ENCODE results near the gene ZNFX1. TPM values are rescaled to one million over a fixed set of nuclear protein-coding genes. Genes with fewer than 3 reads are reported as not detected.

Gene ZNFX1
- total RNA-seq, 1 donor from 2014 or later: 49.1 TPM

DNA sequence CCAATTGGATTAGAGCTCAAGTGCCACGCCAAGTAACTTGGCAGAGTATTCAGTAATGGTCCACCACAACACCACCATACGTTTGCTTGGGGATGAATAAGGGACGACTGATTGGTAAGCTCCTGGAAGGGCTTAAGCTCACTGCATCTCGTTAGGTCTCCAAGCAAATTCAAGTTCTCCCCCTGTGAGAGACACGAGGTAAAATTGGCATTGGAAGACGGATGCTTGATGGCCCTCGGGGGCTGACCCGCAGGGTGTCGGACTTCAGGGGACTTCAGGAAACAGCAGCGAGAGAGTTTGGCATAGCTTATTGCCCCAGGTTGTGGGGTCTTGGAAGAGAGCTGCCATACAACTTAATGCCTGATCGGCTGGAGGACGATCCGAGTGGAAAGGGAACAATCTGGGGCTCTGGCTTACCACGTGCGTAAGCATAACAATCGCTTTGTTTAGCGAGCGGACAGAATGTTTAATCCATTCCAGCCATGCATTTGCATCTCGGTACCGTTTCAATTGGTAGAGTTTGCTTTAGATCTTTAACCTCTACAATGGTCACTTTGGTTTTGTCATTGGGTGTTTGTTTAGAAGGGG is 4.8 kb upstream of the ZNFX1 start:
- Histone ChIP-seq H3K4me3 (no peak overlapping the region), H3K27ac (no peak overlapping the region), H3K4me1 (peaks cover 11 to 12% of the 10 kb centered on the region in 2 donors), H3K9me3 (peaks cover 41 to 61% of the 10 kb centered on the region in 2 donors), H3K36me3 (peaks cover 82% of the 10 kb centered on the region in 2 donors), H3K27me3 (no peaks in the 10 kb centered on the region)
- TF ChIP-seq, protein P1, sequence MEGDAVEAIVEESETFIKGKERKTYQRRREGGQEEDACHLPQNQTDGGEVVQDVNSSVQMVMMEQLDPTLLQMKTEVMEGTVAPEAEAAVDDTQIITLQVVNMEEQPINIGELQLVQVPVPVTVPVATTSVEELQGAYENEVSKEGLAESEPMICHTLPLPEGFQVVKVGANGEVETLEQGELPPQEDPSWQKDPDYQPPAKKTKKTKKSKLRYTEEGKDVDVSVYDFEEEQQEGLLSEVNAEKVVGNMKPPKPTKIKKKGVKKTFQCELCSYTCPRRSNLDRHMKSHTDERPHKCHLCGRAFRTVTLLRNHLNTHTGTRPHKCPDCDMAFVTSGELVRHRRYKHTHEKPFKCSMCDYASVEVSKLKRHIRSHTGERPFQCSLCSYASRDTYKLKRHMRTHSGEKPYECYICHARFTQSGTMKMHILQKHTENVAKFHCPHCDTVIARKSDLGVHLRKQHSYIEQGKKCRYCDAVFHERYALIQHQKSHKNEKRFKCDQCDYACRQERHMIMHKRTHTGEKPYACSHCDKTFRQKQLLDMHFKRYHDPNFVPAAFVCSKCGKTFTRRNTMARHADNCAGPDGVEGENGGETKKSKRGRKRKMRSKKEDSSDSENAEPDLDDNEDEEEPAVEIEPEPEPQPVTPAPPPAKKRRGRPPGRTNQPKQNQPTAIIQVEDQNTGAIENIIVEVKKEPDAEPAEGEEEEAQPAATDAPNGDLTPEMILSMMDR (IDR thresholded peaks at IDR 0.05): no peak
- no peak for DNase-seq (ENCODE audit: low spot score in 2 of 2)
- intact Hi-C loops (cut with DNase I): no loop called here

DNA sequence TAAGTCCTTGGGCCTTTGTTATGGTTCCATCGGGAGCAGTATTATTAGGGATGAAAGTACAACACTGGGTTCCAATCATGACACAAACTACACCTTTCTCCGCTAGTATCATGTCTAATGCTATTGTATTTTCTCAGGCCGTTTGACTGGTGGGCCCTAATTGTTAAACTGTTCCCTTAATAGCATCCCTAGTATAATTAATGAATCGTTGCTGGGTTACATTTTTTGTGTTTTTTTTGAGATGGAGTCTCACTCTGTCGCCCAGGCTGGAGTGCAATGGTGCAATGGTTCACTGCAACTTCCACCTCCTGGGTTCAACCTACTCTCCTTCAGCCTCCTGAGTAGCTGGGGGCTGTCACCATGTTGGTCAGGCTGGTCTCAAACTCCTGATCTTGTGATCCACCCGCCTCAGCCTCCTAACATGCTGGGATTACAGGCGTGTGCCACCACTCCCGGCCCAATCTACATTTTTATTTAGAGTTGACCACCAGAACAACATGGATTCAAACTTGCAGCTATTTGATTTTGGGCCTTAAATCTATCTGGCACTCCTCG is 4.1 kb upstream of the ZNFX1 start:
- Histone ChIP-seq H3K27ac (no peak overlapping the region), H3K4me3 (no peak overlapping the region), H3K4me1 (peaks cover 11 to 12% of the 10 kb centered on the region in 2 donors), H3K27me3 (no peaks in the 10 kb centered on the region), H3K9me3 (peaks cover 37 to 55% of the 10 kb centered on the region in 2 donors), H3K36me3 (peaks cover 76% of the 10 kb centered on the region in 2 donors)
- no peak for DNase-seq (ENCODE audit: low spot score in 2 of 2)
- intact Hi-C loops (cut with DNase I): no loop called here
- TF ChIP-seq, protein P1 (IDR thresholded peaks at IDR 0.05): no peak

DNA sequence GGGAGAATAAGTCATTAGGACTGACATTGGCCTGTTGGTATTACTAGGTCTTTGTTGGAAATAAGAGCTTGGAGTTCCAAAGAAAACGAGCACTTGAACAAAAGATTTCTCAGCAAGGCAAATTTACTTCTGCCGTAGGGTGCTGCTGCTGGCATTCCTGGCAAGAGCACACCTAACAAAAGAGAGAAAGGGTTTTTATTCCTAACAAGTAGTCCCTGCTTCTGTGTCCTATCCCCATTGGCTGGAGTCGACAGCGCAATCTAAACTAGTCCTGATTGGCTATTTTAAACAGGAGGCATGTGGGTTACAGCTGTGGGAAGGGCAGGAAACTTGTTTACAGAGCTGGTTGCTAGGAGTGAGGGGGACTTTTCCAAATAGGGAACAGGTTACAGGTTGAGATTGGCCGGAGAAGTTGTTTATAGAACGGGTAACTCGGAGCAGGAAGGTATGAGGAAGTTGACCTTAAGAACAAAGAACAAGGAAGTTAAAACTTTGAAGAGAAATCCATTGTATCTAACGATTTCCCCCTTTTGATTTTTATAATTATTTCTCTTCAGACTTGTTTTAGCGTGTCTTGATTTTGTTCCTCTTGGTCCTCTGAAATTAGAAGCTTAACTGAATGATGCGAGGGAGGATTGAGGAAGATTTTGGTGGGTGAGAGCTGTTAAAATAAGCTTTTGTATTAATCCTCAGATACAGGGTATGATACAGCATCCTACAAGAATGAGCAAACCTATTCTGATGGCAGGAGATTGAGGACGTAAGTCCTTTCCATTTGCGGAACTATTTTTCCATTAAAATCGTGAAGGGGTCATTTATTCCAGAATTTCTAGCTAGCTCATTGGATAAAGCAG is 3.4 kb upstream of the ZNFX1 start:
- Histone ChIP-seq H3K9me3 (peaks cover 30 to 48% of the 10 kb centered on the region in 2 donors), H3K4me1 (peaks cover 12% of the 10 kb centered on the region in 2 donors), H3K27ac (no peak overlapping the region), H3K27me3 (no peaks in the 10 kb centered on the region), H3K4me3 (peak overlapping the region; percentile 75 to 98), H3K36me3 (peaks cover 68 to 69% of the 10 kb centered on the region in 2 donors)
- DNase-seq (ENCODE audit: low spot score in 2 of 2): no peak
- TF ChIP-seq, protein P1 (IDR thresholded peaks at IDR 0.05): no peak
- intact Hi-C loops (cut with DNase I): no loop called here

DNA sequence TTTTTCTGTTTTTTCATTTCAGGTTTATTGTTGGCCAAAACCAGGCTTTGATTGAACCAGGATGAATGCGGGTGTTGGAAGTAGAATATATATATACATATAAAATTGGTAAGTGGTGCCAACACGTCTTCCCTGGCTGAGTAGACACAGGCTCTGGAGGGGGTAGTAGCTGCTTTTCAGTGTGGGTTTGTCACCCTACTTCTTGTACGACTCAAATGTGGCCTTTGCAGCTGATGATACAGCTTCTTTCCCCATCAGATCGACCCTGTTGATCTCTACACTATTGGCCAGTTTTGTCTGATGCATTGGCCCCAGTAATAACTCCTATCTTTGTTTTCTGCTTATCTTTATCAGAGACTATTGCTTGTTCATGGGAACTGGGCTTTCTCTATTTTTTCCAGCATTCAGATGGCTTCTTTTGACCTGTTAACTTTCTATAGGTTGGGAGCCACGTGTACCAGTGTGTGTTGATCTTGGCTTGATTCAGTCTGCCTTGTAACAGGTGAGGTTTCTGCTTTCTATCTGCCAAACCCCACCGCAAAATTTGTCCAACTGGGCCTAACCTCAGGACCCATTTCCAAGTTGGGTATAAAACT is 2.7 kb upstream of the ZNFX1 start:
- intact Hi-C loops (cut with DNase I): no loop called here
- no peak for DNase-seq (ENCODE audit: low spot score in 2 of 2)
- H3K27ac ChIP-seq: no peak overlapping the region
- H3K9me3 ChIP-seq: peaks cover 22 to 40% of the 10 kb centered on the region in 2 donors
- TF ChIP-seq, protein P1 (IDR thresholded peaks at IDR 0.05): no peak
- H3K4me1 ChIP-seq: peaks cover 19% of the 10 kb centered on the region in 2 donors
- no peaks in the 10 kb centered on the region for H3K27me3 ChIP-seq
- H3K4me3 ChIP-seq: peak overlapping the region; percentile 75 to 98
- peaks cover 61 to 62% of the 10 kb centered on the region in 2 donors for H3K36me3 ChIP-seq

DNA sequence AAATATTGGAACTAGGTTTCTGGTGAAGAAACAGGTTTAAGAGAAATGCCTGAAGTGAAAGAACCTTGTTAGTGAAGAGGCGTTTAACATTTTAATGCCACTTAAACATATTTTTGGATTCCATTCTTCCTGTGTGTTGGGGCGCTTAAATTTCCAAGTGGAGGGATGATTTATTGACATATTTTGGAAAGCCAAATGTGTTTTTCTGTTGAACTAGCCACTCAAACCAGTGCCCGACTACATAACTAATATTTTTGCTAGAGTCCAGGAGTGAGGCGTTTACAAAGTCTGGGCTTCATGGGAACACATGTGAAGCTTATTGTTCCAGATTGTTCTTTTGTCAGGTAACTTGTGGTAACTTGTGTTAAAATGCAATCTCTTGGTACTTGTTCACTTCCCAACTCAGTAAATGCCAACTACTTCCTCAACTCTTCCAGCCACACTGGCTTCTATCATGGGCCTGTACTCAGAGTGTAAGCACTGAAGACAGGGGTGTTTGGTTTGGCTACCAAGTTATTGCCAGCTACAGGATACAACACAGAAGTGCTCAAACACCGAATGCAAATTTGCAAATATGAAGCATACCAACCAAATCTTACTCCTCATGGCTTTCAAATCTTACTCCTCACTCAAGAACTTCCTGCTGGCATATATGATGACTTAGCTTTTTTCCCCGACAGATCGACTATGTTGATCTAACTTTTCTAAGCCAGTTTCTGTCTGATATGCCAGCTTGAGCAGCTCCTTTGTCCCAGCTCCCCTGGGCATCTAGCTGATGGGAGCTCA is 2.0 kb upstream of the ZNFX1 start:
- TF ChIP-seq, protein P1 (IDR thresholded peaks at IDR 0.05): no peak
- no peaks in the 10 kb centered on the region for H3K27me3 ChIP-seq
- H3K4me1 ChIP-seq: peaks cover 21 to 23% of the 10 kb centered on the region in 2 donors
- DNase-seq (ENCODE audit: low spot score in 2 of 2): no peak
- H3K27ac ChIP-seq: no peak overlapping the region
- intact Hi-C loops (cut with DNase I): no loop called here
- peak overlapping the region; percentile 75 to 98 for H3K4me3 ChIP-seq
- H3K36me3 ChIP-seq: peaks cover 58 to 61% of the 10 kb centered on the region in 2 donors
- H3K9me3 ChIP-seq: peaks cover 16 to 34% of the 10 kb centered on the region in 2 donors
